Natural killer cell (primary cell): ENCODE results near the gene MYB. TPM values are rescaled to one million over a fixed set of nuclear protein-coding genes. Genes with fewer than 3 reads are reported as not detected.

ENCODE experiments used
- ATAC-seq, 3 donors: fragments of 150-1000 bp in 2 of 3; fragments of 200-7000 bp in 1 of 3; cut with Tn5 transposase; 1 replicate in 1 of 3; 2 replicates in 2 of 3; pipeline ENCODE4 v1.10.0; 2021; ENCODE audit warnings: mild to moderate bottlenecking in 2 of 3, moderate library complexity in 2 of 3
- DNase-seq, 2 donors: peaks; one replicate each; pipeline versions ENCODE4 v3.0.0 to v3.0.0-alpha.2; 2013 to 2021; ENCODE audit warnings: mixed read lengths in 1 of 2
- H3K27ac ChIP-seq: one replicate; pipeline ENCODE4 v1.5.1; 2013; ENCODE audit warnings: mild to moderate bottlenecking, low read length
- H3K27me3 ChIP-seq: one replicate; pipeline ENCODE4 v1.6.1; 2013; ENCODE audit warnings: low read length; ENCODE audit not compliant: control insufficient read depth, insufficient read depth
- H3K36me3 ChIP-seq: one replicate; pipeline ENCODE4 v1.6.1; 2013; ENCODE audit warnings: low read length; ENCODE audit not compliant: control insufficient read depth, insufficient read depth
- H3K4me1 ChIP-seq: one replicate; pipeline ENCODE4 v1.6.1; 2013; ENCODE audit warnings: low read length; ENCODE audit not compliant: control insufficient read depth, insufficient read depth
- H3K4me3 ChIP-seq: one replicate; pipeline ENCODE4 v1.5.1; 2013; ENCODE audit warnings: low read length
- H3K9me3 ChIP-seq: one replicate; pipeline ENCODE4 v1.6.1; 2013; ENCODE audit warnings: low read length; ENCODE audit not compliant: control insufficient read depth, insufficient read depth
- H3K27ac Mint-ChIP-seq, 2 donors: one replicate each; pipeline ENCODE4 v1.8.0; 2022; ENCODE audit warnings: mild to moderate bottlenecking in 2 of 2, mixed read lengths in 2 of 2, moderate library complexity in 1 of 2
- H3K27me3 Mint-ChIP-seq, 2 donors: one replicate each; pipeline ENCODE4 v1.8.0; 2022; ENCODE audit warnings: low read depth in 2 of 2, mixed read lengths in 2 of 2
- H3K36me3 Mint-ChIP-seq: one replicate; pipeline ENCODE4 v1.8.0; 2022; ENCODE audit warnings: mixed read lengths
- H3K4me1 Mint-ChIP-seq, 2 donors: one replicate each; pipeline ENCODE4 v1.8.0; 2022; ENCODE audit warnings: mixed read lengths in 2 of 2
- H3K4me3 Mint-ChIP-seq: one replicate; pipeline ENCODE4 v1.8.0; 2022; ENCODE audit warnings: mild to moderate bottlenecking, moderate library complexity, mixed read lengths
- H3K9me3 Mint-ChIP-seq, 2 donors: one replicate each; pipeline ENCODE4 v1.8.0; 2022; ENCODE audit warnings: mixed read lengths in 2 of 2
- WGBS: methylation state at CpG from one replicate; pipeline ENCODE4 v1.1.7; 2013; ENCODE audit warnings: missing lambda C conversion rate; ENCODE audit not compliant: insufficient coverage; 5-methylcytosine and 5-hydroxymethylcytosine counted together
- intact Hi-C: fragments of 100-400 bp; cut with micrococcal nuclease; formaldehyde crosslinking; loops from one replicate; pipeline ENCODE4 v1.14.2; 2022
- total RNA-seq, 4 donors: library from RNA; stranded (reverse); fragments of 120-200 nt in 1 of 4; gene quantifications; one replicate each; pipeline versions ENCODE4 v1.2.3 to v1.2.4, GENCODE V29; 2013 to 2022
- TF ChIP-seq, protein P1 (sequence below): fragments of 200-600 bp; IDR thresholded peaks from one replicate; pipeline ENCODE4 v1.8.0; 2022; ENCODE audit warnings: antibody characterized with exemption

MYB gene
- total RNA-seq, 3 donors from 2014 or later (not counting 1 experiment from before 2014, with no cell fraction given): 0.40 to 3.5 (median 1.3) TPM

- peaks cover 8 to 13% of the 10 kb centered on the region in 2 donors for H3K4me1 Mint-ChIP-seq
- H3K27me3 Mint-ChIP-seq: peaks cover 0 to 2% of the 10 kb centered on the region in 2 donors
- no peak for ATAC-seq
- Histone ChIP-seq H3K9me3 (no peaks in the 10 kb centered on the region), H3K27me3 (no peaks in the 10 kb centered on the region), H3K27ac (no peak overlapping the region), H3K4me3 (no peak overlapping the region), H3K4me1 (no peaks in the 10 kb centered on the region), H3K36me3 (no peaks in the 10 kb centered on the region)
- intact Hi-C loops: no loop called here
- no peak for DNase-seq
- H3K36me3 Mint-ChIP-seq: no peaks in the 10 kb centered on the region
- no peaks in the 10 kb centered on the region for H3K9me3 Mint-ChIP-seq
- H3K27ac Mint-ChIP-seq: no peak overlapping the region
- WGBS: 89% methylated on average over 6 of the region's 6 CpGs
- TF ChIP-seq, protein P1, sequence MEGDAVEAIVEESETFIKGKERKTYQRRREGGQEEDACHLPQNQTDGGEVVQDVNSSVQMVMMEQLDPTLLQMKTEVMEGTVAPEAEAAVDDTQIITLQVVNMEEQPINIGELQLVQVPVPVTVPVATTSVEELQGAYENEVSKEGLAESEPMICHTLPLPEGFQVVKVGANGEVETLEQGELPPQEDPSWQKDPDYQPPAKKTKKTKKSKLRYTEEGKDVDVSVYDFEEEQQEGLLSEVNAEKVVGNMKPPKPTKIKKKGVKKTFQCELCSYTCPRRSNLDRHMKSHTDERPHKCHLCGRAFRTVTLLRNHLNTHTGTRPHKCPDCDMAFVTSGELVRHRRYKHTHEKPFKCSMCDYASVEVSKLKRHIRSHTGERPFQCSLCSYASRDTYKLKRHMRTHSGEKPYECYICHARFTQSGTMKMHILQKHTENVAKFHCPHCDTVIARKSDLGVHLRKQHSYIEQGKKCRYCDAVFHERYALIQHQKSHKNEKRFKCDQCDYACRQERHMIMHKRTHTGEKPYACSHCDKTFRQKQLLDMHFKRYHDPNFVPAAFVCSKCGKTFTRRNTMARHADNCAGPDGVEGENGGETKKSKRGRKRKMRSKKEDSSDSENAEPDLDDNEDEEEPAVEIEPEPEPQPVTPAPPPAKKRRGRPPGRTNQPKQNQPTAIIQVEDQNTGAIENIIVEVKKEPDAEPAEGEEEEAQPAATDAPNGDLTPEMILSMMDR: no peak
- H3K4me3 Mint-ChIP-seq: no peak overlapping the region
Observed at GRCh38 chr6:135228486-135228885, 47.4 kb downstream of the MYB start.

DNA sequence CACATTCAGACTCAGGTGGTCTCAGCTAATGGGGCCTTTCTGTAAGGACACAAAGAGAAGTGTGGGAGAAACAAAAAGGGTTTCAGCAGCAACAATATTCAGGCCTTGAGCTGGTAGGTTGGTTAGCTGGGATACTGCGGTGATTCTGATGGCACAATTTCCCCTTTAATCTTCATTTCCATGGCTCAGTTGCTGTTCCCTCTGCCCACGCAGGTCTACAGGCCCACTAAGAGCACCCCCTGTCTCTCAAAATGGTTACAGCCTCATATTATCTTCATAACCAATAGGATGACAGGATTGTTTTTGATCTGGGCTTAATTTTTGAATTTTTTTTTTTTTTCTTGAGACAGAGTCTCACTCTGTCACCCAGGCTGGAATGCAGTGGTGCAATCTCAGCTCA lies 48.9 kb downstream of the MYB start:
- intact Hi-C loops: no loop called here
- no peak overlapping the region for H3K27ac ChIP-seq
- TF ChIP-seq, protein P1: no peak
- Mint-ChIP-seq H3K36me3 (no peaks in the 10 kb centered on the region), H3K4me3 (no peak overlapping the region), H3K27me3 (no peaks in the 10 kb centered on the region), H3K4me1 (peaks cover 0 to 6% of the 10 kb centered on the region in 2 donors), H3K9me3 (no peaks in the 10 kb centered on the region), H3K27ac (no peak overlapping the region)
- no peaks in the 10 kb centered on the region for H3K27me3 ChIP-seq
- WGBS: 73% methylated on average over 2 of the region's 2 CpGs
- H3K36me3 ChIP-seq: no peaks in the 10 kb centered on the region
- H3K9me3 ChIP-seq: no peaks in the 10 kb centered on the region
- no peak for DNase-seq
- no peak overlapping the region for H3K4me3 ChIP-seq
- ATAC-seq: no peak
- no peaks in the 10 kb centered on the region for H3K4me1 ChIP-seq

- TF ChIP-seq, protein P1: no peak
Observed at GRCh38 chr6:135230711-135231468, 49.8 kb downstream of the MYB start.

GRCh38 chr6:135231469-135231844 lies 50.3 kb downstream of the MYB start:
- intact Hi-C loops: no loop called here
- H3K4me1 ChIP-seq: no peaks in the 10 kb centered on the region
- Mint-ChIP-seq H3K36me3 (no peaks in the 10 kb centered on the region), H3K27me3 (peaks cover 0 to under 1% of the 10 kb centered on the region in 2 donors), H3K9me3 (no peaks in the 10 kb centered on the region), H3K4me3 (no peak overlapping the region), H3K4me1 (peaks cover 0 to 6% of the 10 kb centered on the region in 2 donors), H3K27ac (no peak overlapping the region)
- no peaks in the 10 kb centered on the region for H3K36me3 ChIP-seq
- H3K9me3 ChIP-seq: no peaks in the 10 kb centered on the region
- 21% methylated on average over 1 of the region's 1 CpG for WGBS
- no peaks in the 10 kb centered on the region for H3K27me3 ChIP-seq
- H3K27ac ChIP-seq: no peak overlapping the region
- ATAC-seq: no peak
- DNase-seq: no peak
- H3K4me3 ChIP-seq: no peak overlapping the region
- TF ChIP-seq, protein P1: no peak

More at GRCh38 chr6:135230711-135231468, 49.8 kb downstream of the MYB start:
- intact Hi-C loops: no loop called here
- H3K27me3 Mint-ChIP-seq: no peaks in the 10 kb centered on the region
- peaks cover 0 to 6% of the 10 kb centered on the region in 2 donors for H3K4me1 Mint-ChIP-seq
- no peaks in the 10 kb centered on the region for H3K9me3 Mint-ChIP-seq
- no peaks in the 10 kb centered on the region for H3K4me1 ChIP-seq
- H3K27me3 ChIP-seq: no peaks in the 10 kb centered on the region
- no CpG with 5 or more reads among the region's 3 CpGs for WGBS
- H3K36me3 Mint-ChIP-seq: no peaks in the 10 kb centered on the region
- H3K4me3 ChIP-seq: no peak overlapping the region
- ATAC-seq (no peak), DNase-seq (no peak)
- no peaks in the 10 kb centered on the region for H3K9me3 ChIP-seq
- no peak overlapping the region for H3K27ac Mint-ChIP-seq
- H3K4me3 Mint-ChIP-seq: no peak overlapping the region
- no peak overlapping the region for H3K27ac ChIP-seq
- no peaks in the 10 kb centered on the region for H3K36me3 ChIP-seq
